ENCODE measurements around the gene PAK4. TPM values are rescaled to one million over a fixed set of nuclear protein-coding genes. Genes with fewer than 3 reads are reported as not detected.

Gene PAK4
- total and polyA plus RNA-seq, 8 donors, result 4.2 to 80.4 (median 24.4) TPM

DNA sequence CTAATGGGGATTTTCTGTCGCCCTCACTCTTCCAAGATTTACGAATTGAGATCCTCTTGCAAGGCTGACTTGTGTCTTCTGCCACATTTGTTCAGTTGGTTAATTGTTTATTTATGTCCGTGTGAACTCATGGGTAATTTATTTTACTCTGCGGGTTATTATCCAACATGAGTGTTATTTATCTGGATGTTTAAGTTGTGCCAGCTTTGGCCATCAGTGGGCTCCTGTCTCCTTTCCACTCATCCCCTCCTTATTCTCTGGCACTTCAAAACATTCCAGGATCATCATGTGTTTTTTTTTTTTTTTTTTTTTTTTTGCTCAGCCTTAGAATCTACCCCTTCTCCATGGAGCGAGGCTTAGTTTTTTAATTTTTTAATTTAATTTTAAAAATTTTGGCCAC lies 22.4 kb upstream of the PAK4 start:
- Histone ChIP-seq H3K9me3 (no peaks in the 10 kb centered on the region), H3K4me3 (no peak overlapping the region), H3K4me1 (no peaks in the 10 kb centered on the region), H3K36me3 (no peaks in the 10 kb centered on the region), H3K27me3 (peaks cover 10 to 58% (median 19%) of the 10 kb centered on the region in 3 donors), H3K27ac (no peak overlapping the region)
- TF ChIP-seq POLR2A (IDR thresholded peaks at IDR 0.05) (no peak), EP300 (IDR thresholded peaks at IDR 0.05) (no peak)
- DNase-seq, result no peak
- 49 to 81% (median 59%) methylated on average over 5 of the region's 5 CpGs for WGBS, 5 donors
- intact Hi-C loops (cut with DNase I; ENCODE audit: low total_unique reads), result no loop called here

DNA sequence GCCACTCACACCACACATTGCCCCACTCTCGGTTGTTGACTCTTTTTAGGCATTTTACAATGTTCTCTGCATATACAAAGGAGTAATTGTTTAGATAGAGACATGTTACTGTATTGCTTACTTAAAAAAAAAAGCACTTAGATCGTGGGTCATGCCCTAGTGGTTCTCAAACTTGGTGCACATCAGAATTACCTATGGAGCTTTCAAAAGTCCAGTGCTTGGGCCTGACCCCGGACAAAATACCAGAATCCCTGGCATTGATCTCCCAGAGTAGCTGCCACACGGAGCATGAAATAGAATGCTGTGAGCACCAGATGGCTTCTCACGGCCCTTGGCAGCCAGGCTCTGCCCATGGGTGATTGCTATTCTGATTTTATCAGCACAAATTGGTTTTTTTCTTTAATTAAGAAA lies 21.4 kb upstream of the PAK4 start:
- intact Hi-C loops (cut with DNase I; ENCODE audit: low total_unique reads), result no loop called here
- H3K27me3 ChIP-seq, result peaks cover 2 to 54% (median 9%) of the 10 kb centered on the region in 3 donors
- H3K27ac ChIP-seq, result no peak overlapping the region
- H3K4me1 ChIP-seq, result no peaks in the 10 kb centered on the region
- H3K4me3 ChIP-seq, result no peak overlapping the region
- DNase-seq, result no peak
- TF ChIP-seq POLR2AphosphoS5 (IDR thresholded peaks at IDR 0.05) (no peak), POLR2A (IDR thresholded peaks at IDR 0.05) (no peak), EP300 (IDR thresholded peaks at IDR 0.05) (no peak)
- TF ChIP-seq, protein P1, sequence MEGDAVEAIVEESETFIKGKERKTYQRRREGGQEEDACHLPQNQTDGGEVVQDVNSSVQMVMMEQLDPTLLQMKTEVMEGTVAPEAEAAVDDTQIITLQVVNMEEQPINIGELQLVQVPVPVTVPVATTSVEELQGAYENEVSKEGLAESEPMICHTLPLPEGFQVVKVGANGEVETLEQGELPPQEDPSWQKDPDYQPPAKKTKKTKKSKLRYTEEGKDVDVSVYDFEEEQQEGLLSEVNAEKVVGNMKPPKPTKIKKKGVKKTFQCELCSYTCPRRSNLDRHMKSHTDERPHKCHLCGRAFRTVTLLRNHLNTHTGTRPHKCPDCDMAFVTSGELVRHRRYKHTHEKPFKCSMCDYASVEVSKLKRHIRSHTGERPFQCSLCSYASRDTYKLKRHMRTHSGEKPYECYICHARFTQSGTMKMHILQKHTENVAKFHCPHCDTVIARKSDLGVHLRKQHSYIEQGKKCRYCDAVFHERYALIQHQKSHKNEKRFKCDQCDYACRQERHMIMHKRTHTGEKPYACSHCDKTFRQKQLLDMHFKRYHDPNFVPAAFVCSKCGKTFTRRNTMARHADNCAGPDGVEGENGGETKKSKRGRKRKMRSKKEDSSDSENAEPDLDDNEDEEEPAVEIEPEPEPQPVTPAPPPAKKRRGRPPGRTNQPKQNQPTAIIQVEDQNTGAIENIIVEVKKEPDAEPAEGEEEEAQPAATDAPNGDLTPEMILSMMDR (IDR thresholded peaks at IDR 0.05), result no peak
- no peaks in the 10 kb centered on the region for H3K9me3 ChIP-seq
- WGBS, 5 donors, result 41 to 60% (median 53%) methylated on average over 5 of the region's 5 CpGs
- H3K36me3 ChIP-seq, result no peaks in the 10 kb centered on the region

DNA sequence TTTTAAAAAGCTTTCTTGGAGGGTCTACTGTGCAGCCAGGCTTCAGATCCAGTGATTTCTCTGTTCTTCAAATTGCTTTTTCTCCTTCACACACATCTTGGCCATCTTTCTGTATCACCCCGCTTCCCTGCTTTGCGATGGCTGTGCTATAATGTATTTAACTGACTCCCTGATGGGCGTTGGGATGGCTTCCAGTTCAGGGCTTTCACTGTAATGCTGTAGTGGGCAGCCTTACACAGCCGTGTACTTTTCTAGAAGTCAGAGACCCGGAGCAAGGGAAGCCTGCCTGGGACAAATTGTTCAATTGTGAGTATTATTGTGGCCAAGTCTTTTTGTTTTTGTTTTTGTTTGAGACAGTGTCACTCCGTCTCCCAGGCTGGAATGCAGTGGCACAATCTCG lies 19.4 kb upstream of the PAK4 start:
- Histone ChIP-seq H3K27me3 (peaks cover 0 to 50% (median 5%) of the 10 kb centered on the region in 3 donors), H3K4me3 (no peak overlapping the region), H3K27ac (no peak overlapping the region), H3K9me3 (no peaks in the 10 kb centered on the region), H3K36me3 (no peaks in the 10 kb centered on the region), H3K4me1 (no peaks in the 10 kb centered on the region)
- intact Hi-C loops (cut with DNase I; ENCODE audit: low total_unique reads), result no loop called here
- DNase-seq, result no peak
- WGBS, 5 donors, result 48 to 66% (median 54%) methylated on average over 7 of the region's 7 CpGs
- TF ChIP-seq POLR2A (IDR thresholded peaks at IDR 0.05) (no peak), POLR2AphosphoS5 (IDR thresholded peaks at IDR 0.05) (no peak), EP300 (IDR thresholded peaks at IDR 0.05) (no peak)
- TF ChIP-seq, protein P1 (IDR thresholded peaks at IDR 0.05), result no peak

DNA sequence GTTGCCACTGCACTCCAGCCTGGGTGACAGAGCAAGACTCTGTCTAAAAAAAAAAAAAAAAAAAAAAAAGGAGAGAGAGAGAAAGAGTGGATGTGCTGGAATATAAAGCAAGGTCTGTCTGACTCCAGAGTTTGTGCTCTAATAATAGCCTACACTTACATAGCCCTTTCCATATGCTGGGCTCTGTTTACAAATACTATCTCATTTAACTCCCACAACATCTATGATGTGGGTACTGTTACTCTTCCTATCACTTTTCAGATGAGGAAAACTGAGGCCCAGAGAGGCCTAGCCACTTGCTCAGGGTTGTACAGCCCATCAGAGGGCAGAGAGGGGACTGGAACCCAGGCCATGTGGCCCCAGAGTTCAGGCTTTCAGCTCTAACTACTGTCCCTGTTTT lies 15.9 kb upstream of the PAK4 start:
- Histone ChIP-seq H3K27me3 (peaks cover 0 to 70% (median 5%) of the 10 kb centered on the region in 3 donors), H3K36me3 (no peaks in the 10 kb centered on the region), H3K4me3 (no peak overlapping the region), H3K9me3 (no peaks in the 10 kb centered on the region), H3K4me1 (no peaks in the 10 kb centered on the region), H3K27ac (no peak overlapping the region)
- intact Hi-C loops (cut with DNase I; ENCODE audit: low total_unique reads), result loop anchor here (5.0 kb wide), 1 partner anchor 218 kb away; no protein-coding TSS in a partner anchor
- DNase-seq, result no peak
- TF ChIP-seq EP300 (IDR thresholded peaks at IDR 0.05) (no peak), POLR2AphosphoS5 (IDR thresholded peaks at IDR 0.05) (no peak), POLR2A (IDR thresholded peaks at IDR 0.05) (no peak)
- TF ChIP-seq, protein P1 (IDR thresholded peaks at IDR 0.05), result no peak

DNA sequence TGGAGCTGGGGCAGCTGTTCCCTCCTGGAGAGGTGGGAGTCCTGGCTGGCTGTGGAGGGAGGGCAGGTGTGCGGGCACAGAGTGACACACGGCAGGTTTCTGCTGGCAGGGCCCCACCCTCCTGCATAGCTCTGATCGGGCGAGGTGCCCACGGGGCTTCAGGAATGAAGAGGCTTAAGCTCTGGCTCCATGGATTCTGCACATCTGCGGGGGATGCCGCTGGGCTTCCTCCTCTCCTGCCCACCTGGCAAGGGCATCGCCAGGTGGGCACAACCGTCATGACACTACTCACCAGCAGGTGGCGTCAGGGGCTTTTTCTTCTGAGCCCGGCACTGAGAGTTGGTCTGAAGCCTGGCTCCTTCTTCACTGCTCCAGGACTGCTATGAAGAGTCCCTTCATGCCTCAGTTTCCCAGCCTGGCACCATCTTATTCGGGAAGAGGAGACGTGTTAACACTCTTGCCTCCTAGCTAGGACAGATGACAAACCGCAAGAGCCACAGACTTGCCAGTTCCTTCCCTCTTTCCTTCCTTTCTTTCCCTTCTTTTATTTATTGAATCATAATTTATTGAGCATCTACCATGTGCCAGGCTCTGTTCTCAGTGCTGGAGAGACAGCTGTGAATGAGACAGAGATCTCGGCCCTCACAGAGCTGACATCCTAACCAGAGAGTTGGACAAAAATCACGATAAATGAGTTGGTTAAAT lies 15.2 kb upstream of the PAK4 start:
- Histone ChIP-seq H3K4me1 (no peaks in the 10 kb centered on the region), H3K9me3 (no peaks in the 10 kb centered on the region), H3K27me3 (peaks cover 0 to 70% (median 5%) of the 10 kb centered on the region in 3 donors), H3K4me3 (no peak overlapping the region), H3K36me3 (no peaks in the 10 kb centered on the region), H3K27ac (no peak overlapping the region)
- DNase-seq, result peak; percentile 81 to 83
- intact Hi-C loops (cut with DNase I; ENCODE audit: low total_unique reads), result loop anchor here (5.0 kb wide), 1 partner anchor 217 kb away; no protein-coding TSS in a partner anchor
- WGBS, 5 donors, result 20 to 27% (median 23%) methylated on average over 11 to 16 of the region's 16 CpGs
- no peak for TF ChIP-seq POLR2AphosphoS5 (IDR thresholded peaks at IDR 0.05)
- no peak for TF ChIP-seq EP300 (IDR thresholded peaks at IDR 0.05)
- TF ChIP-seq, protein P1 (IDR thresholded peaks at IDR 0.05), result peak in 5 of 7 experiments; percentile 55 to 76 (median 62)
- TF ChIP-seq POLR2A (IDR thresholded peaks at IDR 0.05), result no peak
